Panc1 (cell line): Measurements from ENCODE around the gene LRSAM1.

Experiments used
- CTCF ChIP-seq: fragments of 450-650 bp; IDR thresholded peaks from 2 replicates; pipeline ENCODE4 v1.5.1; 2017; ENCODE audit warnings: mild to moderate bottlenecking
- POLR2AphosphoS5 ChIP-seq: IDR thresholded peaks from 2 replicates; pipeline ENCODE4 v1.6.1; 2012; ENCODE audit warnings: mild to moderate bottlenecking, low read depth, low read length, moderate library complexity
- TCF7L2 ChIP-seq: IDR thresholded peaks from 2 replicates; pipeline ENCODE4 v1.6.1; 2011; ENCODE audit warnings: mild to moderate bottlenecking, low read depth, low read length, inconsistent platforms

DNA sequence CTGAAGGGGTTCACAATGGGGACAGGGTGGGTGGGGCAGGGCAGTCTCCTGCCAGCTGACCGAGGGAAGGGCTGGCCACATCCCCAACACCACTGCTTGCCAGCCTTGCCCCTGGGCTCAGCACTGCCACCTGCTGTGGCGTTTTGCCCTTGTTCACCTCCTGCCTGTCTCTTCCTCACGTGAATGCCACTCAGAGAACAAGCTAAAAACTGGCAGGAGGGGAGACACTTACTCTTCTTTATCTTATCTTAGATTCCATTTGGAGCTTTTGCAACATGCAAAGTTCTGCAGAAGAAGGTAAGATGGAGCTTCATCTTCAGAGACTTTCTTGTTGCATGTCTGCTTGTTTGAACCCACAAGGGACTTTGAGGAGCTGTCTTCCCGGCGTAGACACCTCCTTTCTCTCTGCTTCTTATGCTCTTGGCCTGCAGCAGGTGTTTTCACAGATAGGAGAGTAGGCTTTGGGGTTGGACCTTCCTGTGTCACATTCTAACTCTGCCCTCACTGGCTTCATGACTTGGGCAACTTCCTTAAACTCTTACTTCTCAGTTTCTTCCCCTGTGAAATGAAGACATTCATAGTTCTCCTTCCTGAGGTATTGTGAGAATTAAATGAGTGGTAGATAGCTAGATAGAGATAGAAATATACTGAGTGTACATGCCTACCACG, 4.1 kb downstream of the LRSAM1 start:
- TF ChIP-seq CTCF (no peak; the same call in 1 of the 2 replicates), TCF7L2 (no peak), POLR2AphosphoS5 (no peak)
